Neural cell (in vitro differentiated cells): ENCODE results near the gene PAPSS2.

Experiments
- EP300 ChIP-seq: fragments of 450-650 bp; conservative IDR thresholded peaks from 2 replicates; pipeline ENCODE4 v1.6.1; 2014; ENCODE audit warnings: antibody characterized with exemption, mild to moderate bottlenecking, moderate library complexity; ENCODE audit not compliant: poor library complexity, severe bottlenecking
- EZH2 ChIP-seq: fragments of 200-600, 300-800 bp; shearing (Covaris generic), sonication (generic); IDR thresholded peaks from 2 replicates; pipeline ENCODE4 v1.6.1; 2014; ENCODE audit warnings: antibody characterized with exemption, low read length, borderline replicate concordance, mild to moderate bottlenecking; ENCODE audit not compliant: insufficient read depth, poor library complexity, severe bottlenecking
- MXI1 ChIP-seq: fragments of 450-650 bp; conservative IDR thresholded peaks from 2 replicates; pipeline ENCODE4 v1.6.1; 2014; ENCODE audit warnings: antibody characterized with exemption, mild to moderate bottlenecking; ENCODE audit not compliant: poor library complexity, severe bottlenecking
- POLR2AphosphoS5 ChIP-seq: IDR thresholded peaks from 2 replicates; pipeline ENCODE4 v1.6.1; 2012
- RAD21 ChIP-seq: fragments of 450-650 bp; conservative IDR thresholded peaks from 2 replicates; pipeline ENCODE4 v1.6.1; 2014; ENCODE audit warnings: antibody characterized with exemption, mild to moderate bottlenecking, moderate library complexity
- SMC3 ChIP-seq: fragments of 450-650 bp; conservative IDR thresholded peaks from 2 replicates; pipeline ENCODE4 v1.6.1; 2014; ENCODE audit warnings: antibody characterized with exemption, mild to moderate bottlenecking, moderate library complexity; ENCODE audit not compliant: poor library complexity
- TAF1 ChIP-seq: IDR thresholded peaks from 2 replicates; pipeline ENCODE4 v1.6.1; 2012; ENCODE audit warnings: low read depth
- TF ChIP-seq, protein P1 (sequence below): fragments of 450-650 bp; IDR thresholded peaks from 2 replicates; pipeline ENCODE4 v1.5.1; 2014; ENCODE audit warnings: antibody characterized with exemption, mild to moderate bottlenecking, moderate library complexity; ENCODE audit not compliant: poor library complexity, severe bottlenecking
- TF ChIP-seq, protein P2 (sequence below): IDR thresholded peaks from 2 replicates; pipeline ENCODE4 v1.6.1; 2012; ENCODE audit warnings: borderline replicate concordance

- TF ChIP-seq, protein P1, sequence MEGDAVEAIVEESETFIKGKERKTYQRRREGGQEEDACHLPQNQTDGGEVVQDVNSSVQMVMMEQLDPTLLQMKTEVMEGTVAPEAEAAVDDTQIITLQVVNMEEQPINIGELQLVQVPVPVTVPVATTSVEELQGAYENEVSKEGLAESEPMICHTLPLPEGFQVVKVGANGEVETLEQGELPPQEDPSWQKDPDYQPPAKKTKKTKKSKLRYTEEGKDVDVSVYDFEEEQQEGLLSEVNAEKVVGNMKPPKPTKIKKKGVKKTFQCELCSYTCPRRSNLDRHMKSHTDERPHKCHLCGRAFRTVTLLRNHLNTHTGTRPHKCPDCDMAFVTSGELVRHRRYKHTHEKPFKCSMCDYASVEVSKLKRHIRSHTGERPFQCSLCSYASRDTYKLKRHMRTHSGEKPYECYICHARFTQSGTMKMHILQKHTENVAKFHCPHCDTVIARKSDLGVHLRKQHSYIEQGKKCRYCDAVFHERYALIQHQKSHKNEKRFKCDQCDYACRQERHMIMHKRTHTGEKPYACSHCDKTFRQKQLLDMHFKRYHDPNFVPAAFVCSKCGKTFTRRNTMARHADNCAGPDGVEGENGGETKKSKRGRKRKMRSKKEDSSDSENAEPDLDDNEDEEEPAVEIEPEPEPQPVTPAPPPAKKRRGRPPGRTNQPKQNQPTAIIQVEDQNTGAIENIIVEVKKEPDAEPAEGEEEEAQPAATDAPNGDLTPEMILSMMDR: no peak
- no peak for TF ChIP-seq MXI1
- TF ChIP-seq POLR2AphosphoS5: no peak
- no peak for TF ChIP-seq RAD21
- no peak for TF ChIP-seq SMC3
- TF ChIP-seq TAF1: no peak
- no peak for TF ChIP-seq EZH2
- TF ChIP-seq EP300: no peak
- TF ChIP-seq, protein P2, sequence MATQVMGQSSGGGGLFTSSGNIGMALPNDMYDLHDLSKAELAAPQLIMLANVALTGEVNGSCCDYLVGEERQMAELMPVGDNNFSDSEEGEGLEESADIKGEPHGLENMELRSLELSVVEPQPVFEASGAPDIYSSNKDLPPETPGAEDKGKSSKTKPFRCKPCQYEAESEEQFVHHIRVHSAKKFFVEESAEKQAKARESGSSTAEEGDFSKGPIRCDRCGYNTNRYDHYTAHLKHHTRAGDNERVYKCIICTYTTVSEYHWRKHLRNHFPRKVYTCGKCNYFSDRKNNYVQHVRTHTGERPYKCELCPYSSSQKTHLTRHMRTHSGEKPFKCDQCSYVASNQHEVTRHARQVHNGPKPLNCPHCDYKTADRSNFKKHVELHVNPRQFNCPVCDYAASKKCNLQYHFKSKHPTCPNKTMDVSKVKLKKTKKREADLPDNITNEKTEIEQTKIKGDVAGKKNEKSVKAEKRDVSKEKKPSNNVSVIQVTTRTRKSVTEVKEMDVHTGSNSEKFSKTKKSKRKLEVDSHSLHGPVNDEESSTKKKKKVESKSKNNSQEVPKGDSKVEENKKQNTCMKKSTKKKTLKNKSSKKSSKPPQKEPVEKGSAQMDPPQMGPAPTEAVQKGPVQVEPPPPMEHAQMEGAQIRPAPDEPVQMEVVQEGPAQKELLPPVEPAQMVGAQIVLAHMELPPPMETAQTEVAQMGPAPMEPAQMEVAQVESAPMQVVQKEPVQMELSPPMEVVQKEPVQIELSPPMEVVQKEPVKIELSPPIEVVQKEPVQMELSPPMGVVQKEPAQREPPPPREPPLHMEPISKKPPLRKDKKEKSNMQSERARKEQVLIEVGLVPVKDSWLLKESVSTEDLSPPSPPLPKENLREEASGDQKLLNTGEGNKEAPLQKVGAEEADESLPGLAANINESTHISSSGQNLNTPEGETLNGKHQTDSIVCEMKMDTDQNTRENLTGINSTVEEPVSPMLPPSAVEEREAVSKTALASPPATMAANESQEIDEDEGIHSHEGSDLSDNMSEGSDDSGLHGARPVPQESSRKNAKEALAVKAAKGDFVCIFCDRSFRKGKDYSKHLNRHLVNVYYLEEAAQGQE: no peak
These were observed 134.6 kb downstream of the PAPSS2 start for GRCh38 chr10:87794285-87794684.
